ENCODE results near the gene GTSF1L. TPM values are rescaled to one million over a fixed set of nuclear protein-coding genes. Genes with fewer than 3 reads are reported as not detected.

The GTSF1L gene
- total RNA-seq, 1 experiment from 2014 or later = not detected

DNA sequence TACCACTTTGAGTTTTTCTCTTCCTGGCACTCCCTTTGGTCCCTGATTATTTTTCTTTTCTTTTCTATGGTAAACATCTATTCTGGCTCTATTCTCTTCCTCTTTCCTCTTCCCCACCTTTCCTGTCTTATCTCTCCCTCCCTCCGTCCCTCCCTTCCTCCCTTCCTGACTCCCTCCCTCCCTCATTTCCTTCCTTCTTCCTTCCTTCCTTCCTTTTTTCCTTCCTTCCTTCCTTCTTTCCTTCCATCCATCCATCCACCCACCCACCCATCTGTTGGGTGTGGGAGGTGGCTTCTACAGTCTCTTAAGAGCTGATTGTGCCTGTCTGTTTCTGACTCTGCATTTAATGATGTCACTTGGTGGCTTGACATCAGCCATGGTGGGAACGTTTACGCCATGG lies 43.5 kb upstream of the GTSF1L start:
- intact Hi-C loops (cut with micrococcal nuclease; ENCODE audit: unreplicated experiment) = no loop called here
- H3K9me2 ChIP-seq (ENCODE audit: insufficient read depth) = no peaks in the 10 kb centered on the region
- ChIA-PET CTCF (no interaction called here), POLR2A (ENCODE audit: unreplicated experiment) (interaction anchor here (0.6 kb wide), 1 partner anchor 350 kb away, joined by 28 read pairs; no protein-coding TSS in a partner anchor)
- H3K27me3 ChIP-seq (ENCODE audit: insufficient read depth, low read depth) = no peaks in the 10 kb centered on the region
- H4K20me1 ChIP-seq (ENCODE audit: insufficient read depth) = no peaks in the 10 kb centered on the region
- H3F3A ChIP-seq (ENCODE audit: insufficient read depth, low read depth) = 0 out of 2 replicates have a peak, but pooled peaks cover 4% of the 10 kb centered on the region
- no peaks in the 10 kb centered on the region for H3K36me3 ChIP-seq (ENCODE audit: low read depth)
- no peak overlapping the region for H3K4me3 ChIP-seq
- H2AFZ ChIP-seq = no peak overlapping the region
- H3K4me1 ChIP-seq (replicated peaks; ENCODE audit: insufficient read depth) = peaks cover 5% of the 10 kb centered on the region; the same call in 1 of the 2 replicates
- no peak for DNase-seq
- no peaks in the 10 kb centered on the region for H3K9me3 ChIP-seq (ENCODE audit: insufficient read depth, low read depth)
- BruUV-seq (replicated peaks) = no TSS peak
- TF ChIP-seq CTCF (conservative IDR thresholded peaks at IDR 0.05) = no peak
- no peak for TF ChIP-seq EZH2 (IDR thresholded peaks at IDR 0.05; ENCODE audit: low read depth)
- no peak overlapping the region for H3K4me2 ChIP-seq
- no peak overlapping the region for H3K27ac ChIP-seq
- H3K79me2 ChIP-seq (ENCODE audit: low read depth) = no peaks in the 10 kb centered on the region

GRCh38 chr20:43767686-43768474 lies 41.1 kb upstream of the GTSF1L start:
- TF ChIP-seq CTCF (conservative IDR thresholded peaks at IDR 0.05) (no peak), EZH2 (IDR thresholded peaks at IDR 0.05; ENCODE audit: low read depth) (no peak)
- Histone ChIP-seq H3K36me3 (ENCODE audit: low read depth) (no peaks in the 10 kb centered on the region), H3F3A (ENCODE audit: insufficient read depth, low read depth) (0 out of 2 replicates have a peak, but pooled peaks cover 4% of the 10 kb centered on the region), H3K4me2 (no peak overlapping the region), H2AFZ (no peak overlapping the region), H3K9me3 (ENCODE audit: insufficient read depth, low read depth) (no peaks in the 10 kb centered on the region), H3K4me1 (replicated peaks; ENCODE audit: insufficient read depth) (peaks cover 5% of the 10 kb centered on the region; the same call in 1 of the 2 replicates), H4K20me1 (ENCODE audit: insufficient read depth) (no peaks in the 10 kb centered on the region), H3K9me2 (ENCODE audit: insufficient read depth) (no peaks in the 10 kb centered on the region), H3K27ac (no peak overlapping the region), H3K4me3 (no peak overlapping the region), H3K79me2 (ENCODE audit: low read depth) (no peaks in the 10 kb centered on the region), H3K27me3 (ENCODE audit: insufficient read depth, low read depth) (no peaks in the 10 kb centered on the region)
- ChIA-PET CTCF (interaction anchor here (0.8 kb wide), 1 partner anchor 143 kb away, joined by 3 read pairs; no protein-coding TSS in a partner anchor), POLR2A (ENCODE audit: unreplicated experiment) (interaction anchor here (0.6 kb wide), 1 partner anchor 177 kb away, joined by 4 read pairs; the partner anchor contains the start of gene IFT52)
- peak in 1 of 2 experiments; percentile 25 for DNase-seq
- intact Hi-C loops (cut with micrococcal nuclease; ENCODE audit: unreplicated experiment) = no loop called here
- no TSS peak for BruUV-seq (replicated peaks)

GRCh38 chr20:43766917-43767316 lies 40.1 kb upstream of the GTSF1L start:
- H3K36me3 ChIP-seq (ENCODE audit: low read depth) = no peaks in the 10 kb centered on the region
- no peak for DNase-seq
- no peaks in the 10 kb centered on the region for H3K9me3 ChIP-seq (ENCODE audit: insufficient read depth, low read depth)
- H3K4me3 ChIP-seq = no peak overlapping the region
- H3K27ac ChIP-seq = no peak overlapping the region
- H3K27me3 ChIP-seq (ENCODE audit: insufficient read depth, low read depth) = no peaks in the 10 kb centered on the region
- H4K20me1 ChIP-seq (ENCODE audit: insufficient read depth) = no peaks in the 10 kb centered on the region
- H3K9me2 ChIP-seq (ENCODE audit: insufficient read depth) = no peaks in the 10 kb centered on the region
- TF ChIP-seq EZH2 (IDR thresholded peaks at IDR 0.05; ENCODE audit: low read depth) (no peak), CTCF (conservative IDR thresholded peaks at IDR 0.05) (no peak)
- 0 out of 2 replicates have a peak, but pooled peaks cover 4% of the 10 kb centered on the region for H3F3A ChIP-seq (ENCODE audit: insufficient read depth, low read depth)
- no peaks in the 10 kb centered on the region for H3K79me2 ChIP-seq (ENCODE audit: low read depth)
- intact Hi-C loops (cut with micrococcal nuclease; ENCODE audit: unreplicated experiment) = no loop called here
- H3K4me2 ChIP-seq = no peak overlapping the region
- ChIA-PET POLR2A (ENCODE audit: unreplicated experiment) (no interaction called here), CTCF (interaction anchor here (0.7 kb wide), 1 partner anchor 10 kb away, joined by 4 read pairs; no protein-coding TSS in a partner anchor)
- no TSS peak for BruUV-seq (replicated peaks)
- no peak overlapping the region for H2AFZ ChIP-seq
- H3K4me1 ChIP-seq (replicated peaks; ENCODE audit: insufficient read depth) = peaks cover 5% of the 10 kb centered on the region; the same call in 1 of the 2 replicates
